HG03457 (cell line): ENCODE data around the gene ZNF646.

Experiments
- ATAC-seq: cut with Tn5 transposase; IDR thresholded peaks from one replicate; pipeline ENCODE4 v1.9.1; 2021; ENCODE audit warnings: moderate number of reproducible peaks; ENCODE audit not compliant: unreplicated experiment

The ZNF646 gene

GRCh38 chr16:31130336-31130891 is 56.2 kb downstream of the ZNF646 start:
- ATAC-seq = no peak

- ATAC-seq = no peak
These were observed 56.7 kb downstream of the ZNF646 start for GRCh38 chr16:31130899-31131298.

GRCh38 chr16:31131416-31131815 is 57.2 kb downstream of the ZNF646 start:
- no peak for ATAC-seq

- no peak for ATAC-seq
These were observed 57.6 kb downstream of the ZNF646 start for GRCh38 chr16:31131841-31132271.

- ATAC-seq = no peak
These were observed 58.2 kb downstream of the ZNF646 start for GRCh38 chr16:31132303-31132979.

GRCh38 chr16:31133046-31133501 is 58.9 kb downstream of the ZNF646 start:
- no peak for ATAC-seq
